Measurements from ENCODE around the gene STX18.
"Not testable (repeated sequence)": the region's sequence is repeated elsewhere in the genome, so short reads cannot be mapped to it uniquely, and the experiment has no call there.

Gene STX18

DNA sequence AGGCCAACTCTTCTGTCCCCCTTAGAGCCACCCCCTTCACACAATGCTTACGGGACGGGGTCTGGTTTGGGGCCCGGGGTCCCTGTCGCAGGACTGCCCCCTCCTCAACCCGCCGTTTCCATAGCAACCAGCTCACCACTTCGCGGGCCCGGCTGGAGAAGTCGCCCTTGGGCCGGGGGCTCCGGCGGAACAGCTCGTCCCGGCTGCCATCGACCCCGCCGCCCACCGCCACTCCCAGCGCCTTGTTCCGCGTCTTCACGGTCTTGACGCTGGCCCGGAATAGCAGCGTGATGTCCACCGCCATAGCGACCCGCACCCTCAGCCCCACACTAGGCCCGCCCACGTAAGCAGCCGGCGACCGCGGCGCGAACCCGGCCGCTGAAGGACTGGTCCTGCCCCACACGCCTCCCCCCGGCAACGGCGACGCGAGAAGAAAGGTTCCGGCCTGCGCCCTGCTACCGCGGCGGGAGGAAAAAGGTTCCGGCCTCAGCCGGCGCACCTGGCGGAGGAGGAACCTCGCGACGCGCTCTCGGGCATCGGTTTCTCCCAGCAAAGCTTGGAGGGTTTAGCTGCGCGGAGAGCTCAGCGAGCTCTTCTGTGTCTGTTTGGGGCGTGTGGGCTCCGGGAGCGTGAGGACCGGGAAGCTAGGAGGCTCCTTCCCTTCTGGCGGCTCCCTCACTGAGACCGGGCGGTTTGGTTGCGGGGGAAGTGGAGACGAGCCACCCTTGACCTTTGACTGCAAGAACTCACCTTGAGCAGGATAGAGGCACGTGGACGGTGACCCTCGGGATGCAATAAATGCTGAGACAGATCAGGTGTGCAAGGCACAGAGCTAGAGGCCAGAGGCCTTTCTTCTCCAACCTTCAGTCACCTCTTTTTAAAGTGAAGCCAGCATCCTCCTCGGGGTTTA, at the start of gene STX18:
Gene STX18, minus strand, starts transcription at position 388 of the 910 bp plus-strand sequence. Its CDS starts 84 bp downstream, at position 304.
- peak in 50 of 51 donors; percentile 18 to 86 (median 72) for DNase-seq

DNA sequence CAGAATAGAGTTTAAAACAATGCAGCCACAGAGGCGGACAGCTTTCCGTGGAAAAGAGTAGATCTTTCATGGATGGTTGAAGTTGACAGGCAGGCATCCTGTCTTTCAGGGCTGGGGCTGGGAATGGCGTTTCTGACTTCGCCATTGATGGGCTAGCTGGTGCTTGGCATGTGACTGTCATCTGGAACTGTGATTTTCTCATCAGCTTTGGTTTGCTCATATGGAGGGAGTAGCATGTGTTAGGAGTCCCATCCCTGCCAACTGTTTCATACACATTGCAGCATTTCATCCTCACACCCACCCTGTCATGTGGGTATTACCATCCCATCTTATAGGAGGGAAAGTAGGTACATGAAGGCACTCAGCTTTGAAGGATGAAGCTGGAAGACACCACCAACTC, 49.2 kb upstream of the STX18 start:
- no peak for DNase-seq

DNA sequence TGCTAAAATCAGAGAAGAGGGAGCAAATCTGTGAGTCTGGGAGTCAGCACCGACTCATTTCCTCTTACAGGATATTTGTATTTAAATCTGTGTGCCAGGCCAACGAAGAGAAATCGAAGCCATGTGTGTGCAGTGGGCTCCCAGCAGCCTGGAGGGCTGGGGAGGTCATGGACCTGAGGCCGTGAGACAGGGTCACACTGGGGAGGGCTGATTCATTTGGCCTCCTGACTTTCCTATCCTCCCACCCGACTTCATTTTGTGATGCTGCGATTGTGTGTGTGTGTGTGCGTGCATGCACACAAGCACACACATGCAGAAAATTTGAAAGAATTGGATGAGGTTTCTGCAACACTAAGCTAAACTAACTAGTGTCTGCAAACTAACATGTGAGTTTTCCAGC, 48.7 kb upstream of the STX18 start:
- DNase-seq: no peak

DNA sequence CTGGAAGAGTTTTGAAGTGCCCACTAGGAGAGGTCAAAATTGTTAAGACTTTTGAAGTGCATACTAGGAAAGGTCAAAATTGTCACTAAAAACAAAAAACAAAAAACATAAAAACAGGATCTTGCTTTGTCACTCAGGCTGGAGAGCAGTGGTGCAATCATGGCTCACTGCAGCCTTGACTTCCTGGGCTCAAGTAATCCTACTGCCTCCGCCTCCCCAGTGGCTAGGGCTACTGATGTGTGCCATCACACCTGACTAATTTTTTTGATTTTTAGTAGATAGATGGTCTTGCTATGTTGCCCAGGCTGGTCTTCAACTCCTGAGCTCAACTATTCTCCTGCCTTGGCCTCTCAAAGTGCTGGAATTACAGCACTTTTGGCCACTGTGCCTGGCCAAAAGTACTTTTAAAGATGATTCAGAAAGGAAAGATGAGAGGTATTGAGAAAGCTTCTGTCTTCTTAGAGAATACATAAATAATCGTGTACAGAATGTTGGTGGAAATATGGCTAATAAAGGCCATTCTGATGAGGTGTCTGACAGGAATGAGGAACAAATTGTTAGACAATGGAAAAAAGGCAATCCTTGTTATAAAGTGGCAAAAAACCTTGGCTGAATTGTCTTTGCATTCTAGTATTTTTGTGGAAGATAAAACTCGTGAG, 43.3 kb upstream of the STX18 start:
- DNase-seq: no peak

DNA sequence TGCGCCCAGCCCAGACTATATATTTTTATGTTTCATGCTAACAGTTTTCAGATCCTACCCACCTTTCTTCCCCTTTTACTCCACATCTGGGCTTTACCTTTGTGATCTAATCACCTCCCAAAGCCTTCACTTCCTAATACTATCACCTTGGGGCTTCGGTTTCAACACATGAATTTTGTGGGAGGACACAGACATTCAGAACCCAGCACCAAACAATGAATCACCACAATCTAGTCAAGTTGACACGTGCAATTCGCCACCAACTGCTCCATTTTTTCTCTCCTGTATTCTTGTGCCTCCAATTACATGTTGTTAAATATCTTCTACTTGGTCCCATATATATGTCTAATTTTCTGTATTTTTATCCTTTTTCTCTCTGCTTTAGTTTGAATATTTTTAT, 41.8 kb upstream of the STX18 start:
- no peak for DNase-seq

DNA sequence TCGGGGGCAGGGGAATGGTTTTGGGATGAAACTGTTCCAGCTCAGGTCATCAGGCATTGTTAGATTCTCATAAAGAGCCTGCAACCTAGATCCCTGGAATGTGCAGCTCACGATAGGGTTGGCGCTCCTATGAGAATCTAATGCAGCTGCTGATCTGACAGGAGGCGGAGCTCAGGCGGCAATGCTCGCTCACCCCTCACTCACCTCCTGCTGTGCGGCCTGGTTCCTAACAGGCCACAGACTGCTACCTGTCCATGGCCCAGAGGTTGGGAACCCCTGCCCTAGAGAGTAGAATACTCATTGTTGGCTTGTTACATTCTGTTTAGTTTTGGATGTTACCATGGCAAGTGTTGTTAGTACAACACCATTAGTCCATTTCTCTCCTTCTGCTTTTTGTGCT, 40.8 kb upstream of the STX18 start:
- no peak for DNase-seq

DNA sequence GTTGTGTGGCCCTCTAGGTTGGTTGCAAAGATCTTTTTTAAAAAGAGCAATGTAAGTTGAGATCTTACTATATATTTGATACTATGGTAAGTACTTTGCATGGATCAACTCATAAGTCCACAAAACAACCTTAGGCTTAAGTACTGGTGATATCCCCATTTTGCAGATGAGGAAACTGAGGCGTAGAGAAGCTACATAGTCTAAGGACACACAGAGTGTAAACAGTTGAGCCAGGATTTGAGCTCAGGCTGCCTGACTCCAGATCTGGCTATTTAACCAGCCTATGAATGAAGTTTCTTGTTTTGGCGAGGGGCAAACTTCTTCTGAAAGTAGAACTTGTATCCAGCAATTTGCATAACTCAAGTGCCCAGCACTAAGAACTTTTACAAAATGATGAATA, 38.6 kb upstream of the STX18 start:
- no peak for DNase-seq

DNA sequence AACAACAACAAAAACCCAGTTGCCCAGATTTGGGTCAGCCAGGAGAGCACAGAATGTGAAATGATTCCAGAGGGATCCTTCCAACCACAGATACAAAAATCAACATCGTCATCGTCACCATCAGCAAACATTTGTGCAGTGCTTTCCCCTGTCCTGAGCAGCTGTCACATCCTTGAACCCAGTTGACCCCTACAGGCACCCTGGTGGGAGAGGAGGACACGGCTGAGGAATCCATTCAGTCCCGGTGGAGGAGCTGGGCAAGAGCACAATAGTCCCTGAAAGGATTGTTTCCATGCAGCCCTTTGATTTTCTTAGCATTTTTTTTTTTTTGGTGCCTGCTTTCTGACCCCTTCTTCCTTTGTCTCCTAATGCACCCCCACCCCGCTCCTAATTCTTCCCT, 37.1 kb upstream of the STX18 start:
- DNase-seq: no peak

DNA sequence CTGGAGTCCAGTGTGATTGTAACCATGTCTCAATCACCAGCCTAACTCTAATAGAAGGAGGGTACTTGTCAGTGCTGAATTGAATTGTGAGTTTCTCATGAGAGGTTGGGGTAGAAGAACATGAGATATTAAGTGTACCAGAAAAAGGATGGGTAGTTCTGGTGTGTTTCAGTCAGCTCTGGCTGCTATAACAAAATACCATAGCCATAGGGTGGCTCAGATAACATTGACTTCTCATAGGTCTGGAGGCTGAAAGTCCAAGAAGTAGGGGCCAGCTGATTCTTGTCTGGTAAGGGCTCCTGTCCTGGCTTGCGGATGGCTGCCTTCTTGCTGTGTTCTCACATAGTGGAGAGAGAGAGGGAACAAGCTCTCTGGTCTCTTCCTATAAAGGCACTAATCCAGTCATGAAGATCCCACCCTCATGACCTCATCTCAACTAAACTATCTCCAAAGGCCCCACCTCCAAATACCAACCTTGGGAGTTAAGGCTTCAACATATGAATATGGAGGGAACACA, 35.6 kb upstream of the STX18 start:
- DNase-seq: no peak

DNA sequence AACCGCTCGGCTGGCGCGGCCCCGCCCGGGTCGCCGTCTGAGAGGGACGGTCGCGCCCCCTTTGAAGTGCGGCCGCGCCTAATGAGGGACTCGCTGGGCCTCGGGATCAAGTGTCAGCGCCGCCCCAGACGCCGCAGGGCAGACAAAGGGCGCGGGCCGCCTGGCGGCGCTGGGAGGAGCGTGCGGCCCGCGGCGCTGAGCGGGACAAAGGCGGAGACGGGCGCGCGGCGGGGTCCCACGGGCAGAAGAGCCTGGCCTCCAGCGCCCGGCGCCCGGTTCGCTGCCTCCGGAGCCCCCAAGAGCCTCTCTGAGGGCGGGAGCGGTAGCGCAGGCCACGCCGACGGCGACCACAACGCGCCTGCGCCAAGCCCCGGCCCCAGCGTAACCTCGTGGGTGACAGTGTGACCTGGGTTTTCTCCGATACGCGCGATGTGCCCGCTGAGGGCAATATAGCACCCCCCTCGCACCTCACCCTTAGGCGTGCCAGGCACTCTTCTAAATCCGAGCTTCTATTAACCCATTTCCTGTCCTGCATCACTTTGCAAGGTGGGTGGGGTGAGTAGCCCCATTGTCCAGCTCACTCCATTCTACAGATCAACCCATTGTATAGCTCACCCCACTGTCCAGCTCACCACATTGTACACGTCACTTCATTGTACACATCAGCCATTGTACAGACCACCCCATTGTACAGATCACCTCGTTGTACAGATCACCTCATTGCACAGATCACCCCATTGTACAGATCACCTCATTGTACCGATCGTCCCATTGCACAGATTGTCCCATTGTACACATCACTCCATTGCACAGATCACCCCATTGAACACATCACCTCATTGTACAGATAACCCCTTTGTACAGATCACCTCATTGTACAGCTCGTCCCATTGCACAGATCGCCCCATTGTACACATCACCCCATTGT, 33.7 kb upstream of the STX18 start:
- DNase-seq: peak in 33 of 51 donors; percentile 8 to 68 (median 35)

DNA sequence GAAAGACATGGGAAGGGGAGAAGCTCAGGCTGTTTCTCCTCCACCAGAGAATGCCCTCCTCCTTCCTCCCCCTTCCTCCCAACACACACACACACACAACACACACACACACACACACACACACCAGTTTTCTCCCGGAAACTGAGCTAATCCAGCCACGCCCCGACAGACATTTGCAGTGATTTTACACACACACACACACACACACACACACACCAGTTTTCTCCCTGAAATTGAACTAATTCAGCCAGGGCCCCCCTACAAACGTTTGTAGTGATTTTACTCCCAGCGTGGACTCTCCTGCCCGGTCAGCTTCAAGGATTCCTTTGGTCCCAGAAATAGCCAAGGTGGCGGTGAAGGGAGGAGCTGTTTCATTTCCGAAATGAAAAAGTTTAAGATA, 32.9 kb upstream of the STX18 start:
- DNase-seq: peak in 18 of 51 donors; percentile 2 to 64 (median 10)

DNA sequence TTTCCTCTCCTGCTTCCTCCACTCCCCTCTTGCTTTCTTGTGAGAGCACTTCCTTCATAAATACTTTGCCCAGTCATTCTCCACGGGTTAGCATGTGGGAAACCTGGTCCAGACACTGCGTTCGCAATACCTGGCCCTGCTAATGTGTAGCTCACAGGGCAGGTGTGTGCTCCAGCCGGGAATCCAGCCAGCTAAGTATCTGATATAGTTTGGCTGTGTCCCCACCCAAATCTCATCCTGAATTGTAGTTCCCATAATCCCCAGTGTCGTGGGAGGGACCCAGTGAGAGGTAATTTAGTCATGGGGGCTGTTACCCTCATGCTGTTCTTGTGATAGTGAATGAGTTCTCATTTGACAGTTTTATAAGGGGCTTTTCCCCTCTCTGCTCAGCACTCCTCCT, 32.2 kb upstream of the STX18 start:
- no peak for DNase-seq

DNA sequence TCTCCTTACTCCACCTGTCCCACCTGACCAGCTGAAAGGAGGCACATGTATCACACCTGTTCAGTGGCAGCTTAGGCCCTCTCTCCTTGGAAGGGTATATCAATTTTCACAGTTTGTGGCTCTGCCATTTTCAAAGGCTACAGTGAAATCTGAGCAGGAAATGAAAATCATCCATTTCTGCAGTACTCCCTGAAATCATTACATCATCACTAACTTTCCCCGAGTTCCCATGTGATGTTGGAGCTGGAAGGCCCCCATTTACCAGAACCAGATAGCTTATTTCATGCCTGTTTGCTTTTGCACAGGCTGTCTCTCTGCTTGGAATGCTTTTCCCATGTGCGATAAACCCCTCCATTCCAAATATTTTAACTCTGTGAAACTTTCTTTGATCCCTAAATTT, 31.0 kb upstream of the STX18 start:
- no peak for DNase-seq

DNA sequence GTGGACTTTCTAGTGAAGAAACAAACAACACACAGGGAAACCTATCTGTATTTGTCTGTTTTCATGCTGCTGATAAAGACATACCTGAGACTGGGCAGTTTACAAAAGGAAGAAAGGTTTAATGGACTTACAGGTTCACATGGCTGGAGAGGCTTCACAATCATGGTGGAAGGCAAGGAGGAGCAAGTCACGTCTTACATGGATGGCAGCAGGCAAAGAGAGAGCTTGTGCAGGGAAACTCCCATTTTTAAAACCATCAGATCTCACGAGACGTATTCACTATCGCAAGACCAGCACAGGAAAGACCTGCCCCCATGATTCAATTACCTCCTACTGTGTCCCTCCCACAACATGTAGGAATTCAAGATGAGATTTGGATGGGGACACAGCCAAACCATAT, 28.0 kb upstream of the STX18 start:
- not testable (repeated sequence) for DNase-seq

DNA sequence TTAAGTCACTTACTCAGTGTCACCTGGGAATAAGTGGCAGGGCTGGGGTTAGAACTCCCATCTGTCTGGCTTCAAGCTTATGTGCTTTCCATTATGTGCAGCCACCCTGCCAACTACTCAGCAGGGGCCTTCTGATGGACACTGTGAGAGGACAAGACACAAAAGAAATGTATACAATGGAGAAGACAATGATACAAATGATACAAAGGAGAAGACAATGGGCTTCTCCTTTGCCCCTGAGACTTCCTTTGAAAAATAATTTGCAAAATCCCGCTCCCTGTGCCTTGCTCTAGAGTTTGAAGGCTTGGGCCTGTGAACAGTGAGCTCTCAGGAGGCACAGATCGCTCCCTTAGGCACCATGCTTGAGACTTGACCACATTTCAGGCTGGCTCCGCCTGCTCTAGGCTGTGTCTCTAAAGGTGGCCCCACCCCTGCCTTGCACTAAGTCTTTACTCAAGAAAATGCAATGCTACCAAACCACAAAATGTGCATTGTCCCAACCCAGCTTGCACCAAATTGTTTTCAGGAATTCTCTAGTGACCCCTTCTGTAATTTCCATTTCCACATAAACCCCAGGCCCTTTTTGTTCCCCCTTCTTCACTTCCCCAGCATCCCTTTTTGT, 27.1 kb upstream of the STX18 start:
- DNase-seq: no peak

DNA sequence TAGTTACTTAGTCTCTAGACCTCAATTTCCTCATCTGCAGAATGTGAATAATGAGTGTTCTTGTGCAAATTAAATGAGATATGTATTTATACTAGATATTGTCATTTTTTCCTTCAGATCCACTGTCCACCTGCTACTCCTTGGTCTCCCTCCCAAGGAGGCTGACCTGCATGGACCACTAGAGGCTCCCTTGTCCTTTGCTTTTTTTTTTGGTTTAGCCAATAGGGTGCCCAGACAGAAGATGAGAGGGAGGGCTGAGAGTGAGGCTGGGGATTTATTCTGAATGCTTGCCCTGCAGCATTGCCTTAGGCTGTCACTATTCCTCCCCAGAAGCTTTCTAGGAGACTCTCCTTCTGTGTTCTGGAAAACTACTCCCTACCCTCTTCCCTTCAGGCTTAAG, 24.5 kb upstream of the STX18 start:
- DNase-seq: not testable (repeated sequence)

DNA sequence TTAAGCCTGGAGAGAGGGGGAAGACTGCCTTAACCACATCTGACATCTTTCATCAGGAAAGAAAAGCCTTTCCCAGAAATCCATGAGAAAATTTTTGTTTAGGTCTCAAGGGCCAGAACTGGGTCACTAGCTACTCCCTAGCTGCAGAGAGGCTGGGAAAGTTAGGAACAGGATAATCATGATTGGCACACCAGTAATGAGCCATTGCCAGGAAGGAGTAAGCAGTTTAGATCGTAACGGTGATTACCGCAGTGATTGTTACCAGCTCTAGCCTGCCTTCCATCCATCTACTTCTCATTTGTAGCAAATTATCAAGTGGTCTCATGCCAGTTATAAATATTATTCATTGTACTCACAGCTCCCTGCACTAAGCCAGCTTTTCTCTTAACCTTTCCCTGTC, 22.7 kb upstream of the STX18 start:
- no peak for DNase-seq

DNA sequence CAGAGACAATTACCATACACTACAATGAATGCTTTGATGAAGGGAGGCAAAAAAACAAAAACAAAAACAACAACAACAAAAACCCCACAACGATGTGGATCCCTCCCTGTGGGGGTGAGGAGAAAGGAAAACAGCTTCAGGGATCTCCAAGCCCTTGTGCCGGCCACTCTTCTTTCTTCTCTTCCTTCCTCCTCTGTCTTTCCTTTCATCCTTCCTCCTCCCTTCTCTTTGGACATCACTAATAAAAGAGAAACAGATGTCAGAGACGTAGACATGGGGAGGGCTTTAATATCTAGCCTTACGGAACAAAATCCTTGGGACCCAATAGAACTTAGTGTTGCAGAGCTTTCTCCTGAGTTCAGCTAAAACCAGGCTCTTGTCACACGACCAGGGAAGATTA, 18.8 kb upstream of the STX18 start:
- DNase-seq: no peak

DNA sequence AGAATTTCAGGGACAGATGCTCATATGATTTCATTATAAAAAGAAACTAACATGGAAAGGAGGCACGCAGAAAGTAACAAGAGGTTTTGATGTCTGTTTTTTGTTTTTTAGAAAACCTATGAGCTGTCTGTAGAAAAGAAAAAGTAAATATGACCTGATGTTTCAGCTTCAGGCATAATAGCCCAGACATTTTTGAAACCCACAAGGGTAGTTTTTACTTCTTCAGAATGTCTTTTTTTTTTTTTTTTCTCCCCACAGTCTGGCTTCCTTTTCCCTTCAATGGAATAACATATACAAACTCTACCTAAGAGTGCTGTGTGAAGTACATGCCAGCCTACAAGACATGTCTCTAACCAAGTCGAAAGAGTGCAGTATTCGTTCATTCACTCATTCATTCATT, 18.3 kb upstream of the STX18 start:
- DNase-seq: no peak

DNA sequence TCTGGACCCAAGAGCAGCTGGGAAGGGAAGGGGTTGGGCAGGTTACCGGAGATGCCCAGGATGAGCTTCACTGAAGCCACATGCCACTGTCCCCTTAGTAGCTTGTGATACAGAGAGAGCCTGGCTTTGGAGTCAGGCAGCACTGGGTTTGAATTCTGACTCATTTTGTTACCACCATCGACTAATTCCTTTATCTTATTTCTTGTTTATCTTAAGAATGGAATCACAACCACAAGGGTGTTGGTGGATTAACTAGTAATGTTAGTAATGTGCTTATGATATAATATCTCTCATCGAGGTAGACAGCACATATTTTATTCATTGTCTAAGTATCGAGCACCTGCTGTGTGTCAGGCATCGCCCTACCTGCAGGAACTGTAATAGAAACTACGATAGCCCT, 17.7 kb upstream of the STX18 start:
- DNase-seq: no peak

DNA sequence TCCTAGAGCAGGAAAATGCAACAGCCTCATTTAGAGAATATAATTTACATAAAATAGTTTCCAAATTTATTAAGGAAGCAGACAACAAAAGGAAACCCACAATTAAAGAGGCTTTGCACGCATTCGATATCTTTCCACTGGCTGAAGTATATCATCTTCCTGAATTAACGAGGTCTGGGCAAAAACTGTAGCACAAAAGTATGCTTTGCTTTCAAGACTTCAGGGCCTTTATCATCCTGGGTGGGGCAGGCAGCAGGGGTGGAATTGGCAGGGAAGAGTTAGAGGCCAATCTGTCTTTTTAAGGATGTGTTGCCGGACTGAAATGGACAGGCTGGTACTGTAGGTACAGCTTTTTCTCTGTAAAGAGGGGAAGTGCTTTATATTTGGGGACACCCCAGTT, 17.0 kb upstream of the STX18 start:
- no peak for DNase-seq

Data from hypothalamus (tissue), 51 donors.